HG03095 (cell line): ENCODE measurements around the gene CDH23.

Experiments
- ATAC-seq: cut with Tn5 transposase; IDR thresholded peaks from one replicate; pipeline ENCODE4 v1.9.1; 2021; ENCODE audit warnings: moderate library complexity; ENCODE audit not compliant: unreplicated experiment

The CDH23 gene

GRCh38 chr10:71615538-71616329, 219.0 kb downstream of the CDH23 start:
- no peak for ATAC-seq

- no peak for ATAC-seq
These were observed 220.3 kb downstream of the CDH23 start for GRCh38 chr10:71616817-71617654.

- ATAC-seq: no peak
These were observed 221.5 kb downstream of the CDH23 start for GRCh38 chr10:71618176-71618575.

- no peak for ATAC-seq
These were observed 221.9 kb downstream of the CDH23 start for GRCh38 chr10:71618598-71618997.

GRCh38 chr10:71620642-71621041, 223.9 kb downstream of the CDH23 start:
- ATAC-seq: no peak

GRCh38 chr10:71621231-71622153, 224.8 kb downstream of the CDH23 start:
- no peak for ATAC-seq

GRCh38 chr10:71622154-71622526, 225.4 kb downstream of the CDH23 start:
- ATAC-seq: no peak

GRCh38 chr10:71622616-71623015, 225.9 kb downstream of the CDH23 start:
- no peak for ATAC-seq

GRCh38 chr10:71623098-71623985, 226.6 kb downstream of the CDH23 start:
- no peak for ATAC-seq

GRCh38 chr10:71623986-71624291, 227.2 kb downstream of the CDH23 start:
- no peak for ATAC-seq

GRCh38 chr10:71625445-71626175, 228.9 kb downstream of the CDH23 start:
- ATAC-seq: no peak

- no peak for ATAC-seq
These were observed 230.7 kb downstream of the CDH23 start for GRCh38 chr10:71627230-71627939.

GRCh38 chr10:71627956-71628355, 231.2 kb downstream of the CDH23 start:
- no peak for ATAC-seq

- no peak for ATAC-seq
These were observed 232.4 kb downstream of the CDH23 start for GRCh38 chr10:71629131-71629530.

- ATAC-seq: no peak
These were observed 233.4 kb downstream of the CDH23 start for GRCh38 chr10:71630168-71630567.

- ATAC-seq: no peak
These were observed 234.5 kb downstream of the CDH23 start for GRCh38 chr10:71631007-71631861.

GRCh38 chr10:71632200-71632820, 235.6 kb downstream of the CDH23 start:
- ATAC-seq: no peak
